Calu3 (cell line): Measurements from ENCODE around the gene TLL2. TPM values are rescaled to one million over a fixed set of nuclear protein-coding genes. Genes with fewer than 3 reads are reported as not detected.

Source experiments
- BruUV-seq: library from RNA; stranded (reverse); fragments of 400-500 nt; replicated peaks from 2 replicates; lab custom pipeline; 2021; lab: Mats Ljungman, UMichigan
- CTCF ChIA-PET: fragments of 300-600 bp; sonication (Branson Sonifier 250); formaldehyde crosslinking; loops from one replicate; lab custom pipeline; 2022; ENCODE audit warnings: antibody characterized with exemption; lab: Charles Lee
- DNase-seq: peaks from one replicate; pipeline ENCODE4 v3.0.0; 2022
- H3K27ac Mint-ChIP-seq: one replicate; pipeline ENCODE4 v1.8.0; 2022; ENCODE audit warnings: mixed read lengths; ENCODE audit not compliant: unreplicated experiment
- H3K27me3 Mint-ChIP-seq: one replicate; pipeline ENCODE4 v1.8.0; 2022; ENCODE audit warnings: mixed read lengths; ENCODE audit not compliant: unreplicated experiment
- H3K36me3 Mint-ChIP-seq: one replicate; pipeline ENCODE4 v1.8.0; 2022; ENCODE audit warnings: mild to moderate bottlenecking, moderate library complexity, mixed read lengths; ENCODE audit not compliant: insufficient read depth, unreplicated experiment
- H3K4me1 Mint-ChIP-seq: one replicate; pipeline ENCODE4 v1.8.0; 2022; ENCODE audit warnings: mild to moderate bottlenecking, low read depth, mixed read lengths; ENCODE audit not compliant: unreplicated experiment
- H3K4me3 Mint-ChIP-seq: one replicate; pipeline ENCODE4 v1.8.0; 2022; ENCODE audit warnings: mild to moderate bottlenecking, low read depth, moderate library complexity, mixed read lengths; ENCODE audit not compliant: unreplicated experiment
- H3K9me3 Mint-ChIP-seq: one replicate; pipeline ENCODE4 v1.8.0; 2022; ENCODE audit warnings: low read depth, mixed read lengths; ENCODE audit not compliant: unreplicated experiment
- CTCF ChIP-seq: fragments of 200-600 bp; IDR thresholded peaks from one replicate; pipeline ENCODE4 v1.8.0; 2022; ENCODE audit warnings: antibody characterized with exemption; ENCODE audit not compliant: unreplicated experiment
- intact Hi-C: fragments of 100-400 bp; cut with micrococcal nuclease; formaldehyde crosslinking; loops from one replicate; pipeline ENCODE4 v1.10.0; 2022; ENCODE audit not compliant: unreplicated experiment
- total RNA-seq: library from RNA; stranded (reverse); gene quantifications from 2 replicates; pipeline ENCODE4 v1.2.3, GENCODE V29; 2022

The TLL2 gene
- total RNA-seq, 1 experiment from 2014 or later: 0.66 TPM

GRCh38 chr10:96322275-96322674, 191.5 kb downstream of the TLL2 start:
- no peak for DNase-seq
- Mint-ChIP-seq H3K27me3 (peaks cover 30% of the 10 kb centered on the region), H3K27ac (no peak overlapping the region), H3K4me3 (no peak overlapping the region), H3K36me3 (no peaks in the 10 kb centered on the region), H3K4me1 (no peaks in the 10 kb centered on the region), H3K9me3 (no peaks in the 10 kb centered on the region)
- intact Hi-C loops: no loop called here
- BruUV-seq: no TSS peak
- CTCF ChIA-PET: interaction anchor here (1.0 kb wide), 1 partner anchor 12 kb away, joined by 3 read pairs; no protein-coding TSS in a partner anchor
- TF ChIP-seq CTCF: no peak

GRCh38 chr10:96321822-96322221, 191.9 kb downstream of the TLL2 start:
- Mint-ChIP-seq H3K36me3 (no peaks in the 10 kb centered on the region), H3K27ac (no peak overlapping the region), H3K9me3 (no peaks in the 10 kb centered on the region), H3K4me3 (no peak overlapping the region), H3K4me1 (no peaks in the 10 kb centered on the region), H3K27me3 (peaks cover 30% of the 10 kb centered on the region)
- intact Hi-C loops: no loop called here
- CTCF ChIA-PET: no interaction called here
- DNase-seq: no peak
- no peak for TF ChIP-seq CTCF
- no TSS peak for BruUV-seq

GRCh38 chr10:96319754-96320474, 193.8 kb downstream of the TLL2 start:
- no peaks in the 10 kb centered on the region for H3K9me3 Mint-ChIP-seq
- no peaks in the 10 kb centered on the region for H3K36me3 Mint-ChIP-seq
- DNase-seq: no peak
- no peak for TF ChIP-seq CTCF
- H3K4me3 Mint-ChIP-seq: no peak overlapping the region
- H3K27ac Mint-ChIP-seq: no peak overlapping the region
- CTCF ChIA-PET: no interaction called here
- H3K4me1 Mint-ChIP-seq: no peaks in the 10 kb centered on the region
- H3K27me3 Mint-ChIP-seq: peaks cover 34% of the 10 kb centered on the region
- intact Hi-C loops: no loop called here
- BruUV-seq: no TSS peak

GRCh38 chr10:96317067-96317833, 196.5 kb downstream of the TLL2 start:
- Mint-ChIP-seq H3K4me1 (no peaks in the 10 kb centered on the region), H3K4me3 (no peak overlapping the region), H3K27ac (no peak overlapping the region), H3K27me3 (peaks cover 19% of the 10 kb centered on the region), H3K36me3 (no peaks in the 10 kb centered on the region), H3K9me3 (no peaks in the 10 kb centered on the region)
- BruUV-seq: no TSS peak
- intact Hi-C loops: no loop called here
- DNase-seq: no peak
- CTCF ChIA-PET: interaction anchor here (0.9 to 1.1 kb wide), 2 partner anchors 17 to 88 kb away, joined by 4 to 8 read pairs; no protein-coding TSS in a partner anchor
- no peak for TF ChIP-seq CTCF

Other genes with a start within 250 kb of the TLL2 start
- gene BLNK, start 242.4 kb downstream of the TLL2 start, total RNA-seq: 7.5 and 9.5 TPM in 2 replicates
- not detected in 2 replicates for gene DNTT, start 209.5 kb downstream of the TLL2 start, total RNA-seq
- not detected in 2 replicates for gene OPALIN, start 154.9 kb downstream of the TLL2 start, total RNA-seq
- gene TM9SF3, start 73.1 kb upstream of the TLL2 start, total RNA-seq: 177 and 183 TPM in 2 replicates
- 114 and 117 TPM in 2 replicates for gene PIK3AP1, start 206.6 kb upstream of the TLL2 start, total RNA-seq